Stimulated activated CD8-positive, alpha-beta memory T cell treated with anti-CD3 and anti-CD28 coated beads, Interleukin-15, amount 100 ng/mL, for 4 hours (primary cell): ENCODE measurements around the gene PKP1.

Experiments
- DNase-seq, 2 donors: peaks; one replicate each; pipeline ENCODE4 v3.0.0-alpha.2; 2020; ENCODE audit warnings: low read depth in 2 of 2

PKP1 gene

DNA sequence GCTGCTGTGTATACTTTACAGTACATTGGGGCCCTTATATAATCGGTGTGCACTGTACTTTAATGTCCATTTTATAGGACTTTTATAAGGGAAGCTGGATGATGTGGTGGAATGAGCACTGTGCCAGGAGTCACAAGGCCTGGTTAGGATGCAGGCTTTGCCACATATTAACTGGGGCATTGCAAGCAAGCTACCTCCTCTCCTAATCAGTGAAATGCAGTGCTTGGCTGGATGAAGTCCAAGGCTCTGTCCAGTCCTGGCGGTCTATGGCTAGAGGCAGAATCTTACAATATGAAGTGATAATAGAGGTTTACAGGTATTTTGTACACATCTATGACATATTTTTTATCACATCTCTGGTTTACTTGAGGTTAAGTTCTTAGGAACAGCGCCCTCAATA, 1.7 kb upstream of the PKP1 start:
- no peak for DNase-seq

DNA sequence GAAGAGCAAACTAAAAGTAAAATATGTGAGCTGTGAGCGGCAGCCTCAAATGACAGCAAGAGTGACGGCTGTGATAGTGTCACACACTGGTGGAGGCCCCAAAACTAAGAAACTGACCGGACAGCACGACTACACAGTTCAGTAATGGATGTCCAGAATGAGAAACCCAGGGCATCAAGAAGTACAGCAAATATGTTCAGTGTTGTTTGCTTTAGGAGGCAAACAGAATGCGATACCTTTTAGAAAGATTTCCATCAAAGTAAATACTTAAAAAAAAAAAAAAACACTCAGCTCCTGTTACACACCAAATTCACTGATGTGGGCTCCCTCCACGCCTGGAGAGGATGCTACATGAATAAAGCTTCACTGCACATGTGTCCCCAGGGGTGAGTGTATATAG, 1.1 kb upstream of the PKP1 start:
- no peak for DNase-seq

- no peak for DNase-seq
Observed at GRCh38 chr1:201283836-201284553, 689 bp downstream of the PKP1 start.

DNA sequence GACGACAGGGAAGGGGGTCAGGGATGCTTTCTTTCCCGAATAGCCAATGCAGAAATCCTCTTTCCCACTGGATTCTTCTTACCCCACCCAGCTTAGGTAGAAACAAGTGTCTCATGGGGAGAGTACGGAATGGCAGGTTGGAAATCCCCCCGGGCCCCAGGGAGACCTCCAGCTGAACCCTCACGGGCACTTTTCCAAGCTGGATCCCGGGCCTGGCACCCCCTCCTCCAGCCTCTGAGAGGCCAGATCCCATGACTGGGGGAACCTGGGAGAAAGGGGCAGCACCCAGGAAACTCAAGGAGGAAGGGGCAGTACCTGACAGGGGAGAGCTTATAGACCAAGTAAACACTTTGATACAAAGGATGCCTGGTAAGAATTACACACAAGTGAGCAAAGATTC, 1.3 kb downstream of the PKP1 start:
- DNase-seq, result no peak

DNA sequence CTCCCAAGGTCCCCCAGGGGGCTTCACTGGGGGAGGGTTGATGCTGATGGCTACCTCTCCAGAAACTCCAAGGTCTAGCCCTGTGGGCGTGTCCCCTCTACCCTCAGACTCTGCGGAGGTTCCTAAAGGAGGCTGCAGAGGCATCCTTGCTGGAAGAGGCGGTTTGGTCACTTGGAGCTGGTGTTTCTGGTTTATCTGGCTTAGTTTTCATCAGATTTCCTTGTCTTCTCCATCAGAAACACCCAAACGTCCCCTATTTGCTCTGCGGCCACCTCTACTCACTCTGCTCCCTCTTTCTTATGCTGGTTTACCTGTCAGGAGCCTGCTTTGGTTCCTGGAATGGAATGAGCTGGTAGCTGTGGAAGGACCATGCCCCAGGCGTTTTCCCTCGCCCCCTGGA, 2.5 kb downstream of the PKP1 start:
- no peak for DNase-seq

- DNase-seq, result no peak
Observed at GRCh38 chr1:201286445-201286844, 3.1 kb downstream of the PKP1 start.

DNA sequence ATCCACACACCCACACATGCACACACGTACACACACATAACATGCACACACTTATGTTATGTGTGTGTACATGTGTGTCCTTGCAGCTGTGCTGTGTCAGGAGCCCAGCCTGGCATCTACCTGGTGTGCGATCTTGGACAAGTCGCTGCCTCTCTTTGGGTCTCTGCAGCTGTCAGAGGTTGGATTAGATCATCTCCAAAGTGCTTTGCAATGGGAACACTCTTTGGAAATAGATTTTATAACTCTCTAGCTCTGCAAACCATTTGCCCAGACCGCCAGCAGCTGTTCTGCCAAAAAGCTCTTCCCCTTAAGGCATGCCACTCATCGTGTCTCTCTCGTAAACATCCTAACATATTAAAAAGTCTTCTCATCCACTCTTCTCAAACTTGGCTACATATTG, 4.7 kb downstream of the PKP1 start:
- DNase-seq, result no peak

DNA sequence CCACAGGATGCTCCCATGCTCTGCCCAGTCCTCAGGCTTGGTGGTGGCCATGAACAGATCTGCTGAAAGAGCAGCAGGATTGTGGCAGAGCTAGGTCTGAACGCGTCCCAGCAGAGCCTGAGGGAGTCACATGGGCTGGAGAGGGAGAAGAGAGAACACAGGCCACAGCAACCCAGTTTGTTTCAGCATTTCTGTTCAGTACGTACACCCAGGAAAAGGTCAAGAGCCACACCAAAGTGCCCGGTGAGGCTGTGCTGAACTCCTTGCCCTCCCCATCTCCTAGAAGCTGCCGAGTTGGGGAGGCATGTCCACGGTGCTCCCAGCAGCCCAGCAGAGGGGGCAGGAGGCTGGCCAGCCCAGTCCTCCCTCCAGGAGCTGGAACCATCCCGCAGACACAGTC, 5.5 kb downstream of the PKP1 start:
- DNase-seq, result no peak

- DNase-seq, result no peak
Observed at GRCh38 chr1:201290551-201290950, 7.2 kb downstream of the PKP1 start.

DNA sequence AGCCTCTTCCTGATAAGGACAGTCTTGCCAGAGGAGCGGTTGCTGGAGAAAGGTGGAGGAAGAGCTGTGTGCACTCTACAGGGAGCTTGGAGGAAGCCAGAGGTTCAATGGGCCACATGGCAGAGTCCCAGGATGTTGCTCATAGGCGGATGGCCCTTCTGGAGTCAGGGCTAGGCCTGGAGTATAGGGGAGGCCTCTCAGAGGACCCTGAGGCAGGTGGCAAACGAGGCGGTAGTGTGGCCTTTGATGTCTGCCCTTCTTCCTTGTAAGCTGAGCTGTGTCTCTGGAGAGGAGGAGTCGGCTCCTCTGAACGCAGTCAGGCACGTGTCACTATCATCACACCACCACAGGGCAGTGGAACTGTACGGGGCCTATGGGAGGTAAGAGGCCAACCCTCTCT, 8.6 kb downstream of the PKP1 start:
- DNase-seq, result no peak

- DNase-seq, result no peak
Observed at GRCh38 chr1:201294876-201295275, 11.6 kb downstream of the PKP1 start.

DNA sequence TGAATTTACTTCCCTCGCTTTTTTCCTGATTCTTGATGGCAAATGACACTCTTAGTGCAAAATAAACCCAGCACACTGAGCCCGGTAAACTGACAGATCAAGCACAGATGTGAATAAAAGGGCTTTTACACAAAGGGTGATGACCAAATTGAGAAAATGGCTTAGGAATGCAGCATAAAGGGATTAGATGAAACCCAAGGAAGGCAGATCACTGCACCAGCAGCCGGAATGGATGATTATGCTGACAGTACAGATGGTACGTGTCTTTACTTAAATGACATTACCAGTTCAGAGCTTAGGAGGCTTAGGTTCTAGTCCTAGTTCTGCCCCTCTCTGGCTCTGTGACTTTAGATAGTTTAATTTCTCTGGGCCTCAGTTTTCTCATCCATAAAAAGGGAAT, 12.0 kb downstream of the PKP1 start:
- no peak for DNase-seq

GRCh38 chr1:201295861-201296260, 12.6 kb downstream of the PKP1 start:
- DNase-seq, result no peak

GRCh38 chr1:201296352-201296751, 13.0 kb downstream of the PKP1 start:
- no peak for DNase-seq

DNA sequence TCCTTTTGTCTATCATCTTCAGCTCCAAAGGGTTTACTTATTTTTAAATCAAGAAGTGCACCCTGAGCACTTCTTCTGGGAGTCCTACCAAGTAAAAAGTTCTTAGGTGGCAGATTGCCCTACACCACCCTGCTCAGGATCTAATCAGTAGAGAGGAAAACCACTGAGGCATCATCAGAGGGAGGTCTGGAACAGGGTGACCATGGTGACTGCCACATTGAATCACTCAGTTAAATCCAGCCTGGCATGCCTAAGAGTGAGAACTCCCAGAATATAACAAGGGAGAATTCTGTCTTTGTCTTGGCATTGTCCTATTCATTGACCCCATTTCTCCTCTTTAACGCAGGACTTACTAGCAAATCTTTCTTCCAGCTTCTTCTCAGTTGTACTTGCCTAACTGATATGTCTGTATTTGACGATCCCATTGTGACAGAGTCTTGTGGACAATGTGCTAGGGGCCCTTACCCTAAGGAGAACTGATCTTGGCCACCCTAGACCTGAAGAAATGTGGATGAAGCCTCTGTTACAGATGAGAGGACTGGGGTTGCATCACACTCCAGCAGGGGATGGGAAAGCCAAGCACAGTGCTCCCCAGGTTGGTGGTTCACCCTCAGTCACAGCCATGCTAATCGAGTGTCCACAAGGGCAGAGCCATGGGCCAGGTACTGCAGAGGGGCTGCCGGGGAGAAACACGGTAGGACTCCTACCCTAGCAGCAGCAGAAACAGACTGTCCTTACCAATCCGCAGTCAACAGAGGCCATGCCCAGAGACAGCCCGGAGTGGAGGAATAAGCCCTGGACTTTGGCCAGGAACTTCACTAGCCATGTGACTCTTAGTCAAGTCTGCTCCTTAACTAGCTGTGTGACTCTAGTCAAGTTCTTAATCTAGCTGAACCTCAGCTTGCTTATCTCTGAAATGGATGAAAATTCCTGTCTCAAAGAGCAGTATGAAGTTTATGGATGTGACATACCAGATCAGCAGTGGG, 15.4 kb downstream of the PKP1 start:
- no peak for DNase-seq

DNA sequence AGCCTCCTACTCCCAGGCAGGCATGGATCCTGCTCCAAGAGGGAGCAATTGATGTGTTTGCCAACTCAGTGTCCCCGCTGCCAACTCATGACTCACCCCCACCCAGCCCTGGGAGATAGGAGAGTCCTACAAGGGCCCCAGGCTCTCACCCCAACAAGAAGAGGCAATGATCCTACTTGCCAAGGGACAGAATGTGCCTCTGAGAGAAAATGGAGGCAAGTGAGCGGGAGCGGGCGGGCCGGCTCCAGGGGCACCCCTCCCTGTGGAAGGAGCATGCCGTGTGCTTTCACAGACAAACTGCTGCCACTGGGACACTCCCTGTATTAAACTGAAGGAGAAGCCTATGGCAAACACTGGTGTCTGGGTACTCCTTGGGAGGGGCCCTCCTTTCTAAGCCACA, 16.7 kb downstream of the PKP1 start:
- DNase-seq, result no peak

GRCh38 chr1:201300641-201301040, 17.3 kb downstream of the PKP1 start:
- DNase-seq, result no peak

DNA sequence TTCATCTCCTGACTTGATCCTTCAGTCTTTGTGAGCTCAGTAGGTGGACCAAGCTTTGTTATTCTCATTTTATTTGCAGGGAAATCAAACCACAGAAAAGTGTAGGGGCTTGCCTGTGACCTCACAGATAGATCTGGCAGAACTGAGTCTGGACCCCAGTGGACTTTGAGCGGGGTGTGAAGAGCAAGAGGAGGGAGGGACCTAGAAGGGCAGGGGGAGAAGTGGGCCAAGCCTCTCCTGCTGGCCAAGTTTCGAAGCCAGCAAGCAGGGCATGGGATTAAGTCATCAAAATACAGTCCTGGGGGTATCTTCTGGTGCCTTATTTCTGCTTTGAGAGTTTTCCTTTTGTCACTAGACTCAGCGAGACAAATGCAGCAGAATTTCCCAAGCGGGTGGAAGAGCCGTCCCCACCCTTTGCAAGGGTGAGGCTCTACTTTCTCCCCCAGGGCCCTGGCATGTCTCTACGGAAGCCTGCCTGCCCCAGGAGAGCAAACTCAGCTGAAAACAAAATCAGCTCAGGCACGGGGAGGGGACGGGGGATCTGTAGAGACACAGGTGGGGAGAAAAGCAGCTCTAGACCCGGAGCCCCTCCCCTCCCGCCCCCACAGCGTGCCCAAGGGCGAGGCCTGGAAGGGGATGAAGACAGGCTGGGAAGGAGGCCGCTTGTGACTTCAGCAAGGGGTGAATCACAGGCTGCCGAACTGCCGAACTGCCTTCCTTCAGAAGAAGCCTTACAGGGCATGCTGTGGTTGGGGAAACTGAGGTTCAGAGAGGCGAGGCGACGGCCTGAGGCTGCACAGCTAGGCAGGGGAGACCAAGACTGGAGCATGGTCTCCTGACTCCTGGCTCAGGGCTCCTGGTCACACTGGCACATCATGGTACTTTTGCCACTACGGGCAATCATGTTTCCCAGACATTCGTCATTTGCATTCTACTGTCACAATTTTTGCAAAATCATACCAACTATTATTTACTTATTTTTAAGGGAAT, 19.2 kb downstream of the PKP1 start:
- no peak for DNase-seq

DNA sequence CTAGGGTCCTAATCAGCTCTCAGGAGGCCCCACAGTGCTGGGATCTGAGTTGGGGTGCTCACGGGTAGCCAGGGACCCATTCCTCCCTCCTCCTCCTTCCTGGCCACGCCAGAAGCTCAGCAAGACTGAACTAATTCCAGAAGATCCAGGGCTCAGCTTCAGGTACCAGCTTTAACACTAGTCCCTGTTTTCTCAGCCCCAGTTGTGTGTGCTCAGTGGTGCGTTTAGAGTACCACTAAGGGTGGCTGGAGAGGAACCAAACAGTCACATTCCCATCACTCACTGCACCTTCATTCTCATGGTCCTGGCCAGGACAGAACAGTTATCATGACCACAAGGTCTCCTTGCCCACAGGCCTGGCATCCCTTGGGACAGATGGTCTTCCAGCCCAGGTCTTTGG, 20.8 kb downstream of the PKP1 start:
- no peak for DNase-seq

DNA sequence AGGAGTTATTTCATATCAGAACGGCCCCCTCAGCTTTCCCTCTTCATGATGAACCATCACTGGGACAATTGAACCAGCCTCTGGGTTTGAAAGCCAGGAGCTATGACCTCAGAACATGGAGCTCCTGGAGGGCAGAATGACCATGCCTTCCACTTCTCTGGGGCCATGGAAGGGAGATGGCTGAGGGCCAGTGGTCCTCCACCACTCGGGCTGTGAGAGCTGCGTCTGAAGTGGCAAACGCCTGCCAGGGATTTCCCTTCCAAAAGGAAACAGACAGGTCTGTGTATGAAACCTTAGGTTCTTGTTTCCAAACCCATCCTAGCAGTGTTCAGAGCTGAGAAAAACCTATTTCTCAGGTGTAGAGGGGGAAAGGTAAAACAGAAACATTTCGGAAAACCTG, 22.5 kb downstream of the PKP1 start:
- DNase-seq, result no peak

DNA sequence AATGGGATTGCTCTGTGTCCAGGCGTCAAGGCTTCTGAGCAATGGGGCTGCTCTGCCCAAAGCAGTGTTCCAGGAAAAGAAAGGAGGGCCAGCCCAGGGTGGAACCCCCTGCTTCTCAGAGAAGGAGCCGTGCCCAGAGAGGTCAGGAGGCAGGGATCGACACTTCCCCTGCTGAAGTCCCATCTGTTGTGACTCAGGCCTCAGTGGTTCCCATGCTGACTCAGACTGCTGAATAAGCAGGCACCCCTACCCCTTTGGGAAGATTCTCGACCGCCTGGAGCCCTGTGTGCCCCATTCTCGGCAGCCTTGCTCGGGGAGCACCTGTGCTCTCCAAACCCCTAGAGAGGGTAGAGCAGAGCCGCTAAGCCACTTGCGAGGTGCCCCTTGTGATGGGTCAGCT, 23.9 kb downstream of the PKP1 start:
- DNase-seq, result no peak
